GM21528 (cell line): ENCODE results near the gene GABARAPL2.
A peak's percentile ranks its signal among the peaks of the same experiment; 100 is the strongest.
"Not testable (repeated sequence)": the region's sequence is repeated elsewhere in the genome, so short reads cannot be mapped to it uniquely, and the experiment has no call there.

ENCODE experiments used
- ATAC-seq: cut with Tn5 transposase; IDR thresholded peaks from one replicate; pipeline ENCODE4 v1.9.1; 2021; ENCODE audit warnings: mild to moderate bottlenecking, moderate library complexity; ENCODE audit not compliant: unreplicated experiment, low FRiP score

Gene GABARAPL2

GRCh38 chr16:75566040-75566757 lies at the start of gene GABARAPL2:
Gene GABARAPL2 (plus strand): TSS chr16:75566379. CDS start chr16:75566487, 108 bp downstream.
- peak; percentile 78 for ATAC-seq

DNA sequence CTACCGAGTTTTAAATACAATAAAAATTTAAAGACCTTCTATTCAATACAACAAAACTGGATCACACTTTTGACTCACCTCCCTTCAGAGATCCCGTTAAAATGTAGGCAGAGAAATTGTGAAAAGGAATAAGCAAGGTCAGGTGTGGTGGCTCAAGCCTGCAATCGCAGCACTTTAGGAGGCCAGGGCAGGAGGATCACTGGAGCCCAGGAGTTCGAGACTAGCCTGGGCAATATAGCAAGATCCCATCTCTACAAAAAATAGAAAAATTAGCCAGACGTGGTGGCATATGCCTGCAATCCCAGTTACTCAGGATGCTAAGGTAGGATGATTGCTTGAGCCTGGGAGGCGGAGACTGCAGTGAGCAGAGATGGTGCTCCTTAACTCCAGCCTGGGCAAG lies 47.0 kb upstream of the GABARAPL2 start:
- ATAC-seq: no peak

GRCh38 chr16:75526032-75526790 lies 40.0 kb upstream of the GABARAPL2 start:
- ATAC-seq: no peak

- ATAC-seq: no peak
Observed at GRCh38 chr16:75527825-75528299, 38.3 kb upstream of the GABARAPL2 start.

- no peak for ATAC-seq
Observed at GRCh38 chr16:75529056-75529905, 36.9 kb upstream of the GABARAPL2 start.

- no peak for ATAC-seq
Observed at GRCh38 chr16:75529959-75530358, 36.2 kb upstream of the GABARAPL2 start.

GRCh38 chr16:75532142-75532765 lies 33.9 kb upstream of the GABARAPL2 start:
- ATAC-seq: no peak

GRCh38 chr16:75532791-75533190 lies 33.4 kb upstream of the GABARAPL2 start:
- ATAC-seq: no peak

DNA sequence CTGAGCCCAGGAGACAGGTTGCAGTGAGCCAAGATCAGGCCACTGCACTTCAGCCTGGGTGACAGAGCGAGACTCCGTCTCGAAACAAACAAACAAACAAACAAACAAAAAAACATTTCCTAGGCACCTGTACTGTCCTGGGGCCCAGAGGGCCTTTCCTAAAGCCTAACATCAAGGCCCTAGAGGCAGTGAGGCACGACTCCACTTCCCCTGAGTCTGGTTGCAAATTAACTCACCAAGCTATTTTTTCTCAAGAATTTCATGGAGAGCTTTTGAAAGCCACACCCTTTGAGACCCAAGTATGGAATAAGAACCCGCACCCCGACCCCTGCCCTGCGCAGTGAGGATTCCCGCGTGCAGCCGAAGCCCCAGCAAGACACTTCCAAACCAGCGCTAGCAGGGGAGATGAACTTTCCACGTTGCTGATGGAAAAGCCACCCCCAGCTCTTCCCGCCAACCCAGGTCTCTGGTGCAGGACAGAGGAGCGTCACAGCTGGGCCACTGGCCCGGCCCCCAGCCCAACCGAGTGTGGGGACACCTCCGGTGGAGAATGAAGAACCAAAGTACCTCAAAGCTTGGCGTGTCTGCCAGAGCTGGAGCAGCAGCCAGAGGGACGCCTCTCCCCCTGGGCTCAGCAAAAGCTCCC lies 31.5 kb upstream of the GABARAPL2 start:
- ATAC-seq: no peak

- ATAC-seq: no peak
Observed at GRCh38 chr16:75535211-75535843, 30.9 kb upstream of the GABARAPL2 start.

DNA sequence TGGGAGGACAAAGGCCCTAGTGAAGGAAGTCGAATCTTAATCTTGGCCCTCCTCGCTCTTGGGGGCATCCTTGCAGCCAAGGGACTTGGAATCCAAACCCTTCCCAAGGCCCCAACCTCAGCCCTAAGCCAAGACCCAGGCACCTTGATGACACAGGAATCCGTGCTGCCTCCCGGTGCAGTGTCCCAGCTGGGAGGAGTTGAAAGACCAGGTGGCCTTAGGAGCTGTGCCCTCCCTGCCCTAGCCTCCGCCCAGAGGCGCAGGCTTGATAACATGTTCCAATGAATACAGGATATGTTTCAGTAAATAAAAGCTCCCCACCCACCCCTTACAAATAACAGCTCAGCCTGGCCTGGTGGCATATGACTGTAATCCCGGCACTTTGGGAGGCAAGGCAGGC lies 30.3 kb upstream of the GABARAPL2 start, which contains the start of gene CHST5:
Gene CHST5 (minus strand): TSS at position 208 of the 400 bp plus-strand sequence. CDS start 5,724 bp downstream, outside the sequence.
- ATAC-seq: no peak

- no peak for ATAC-seq
Observed at GRCh38 chr16:75537776-75538175, 28.4 kb upstream of the GABARAPL2 start.

DNA sequence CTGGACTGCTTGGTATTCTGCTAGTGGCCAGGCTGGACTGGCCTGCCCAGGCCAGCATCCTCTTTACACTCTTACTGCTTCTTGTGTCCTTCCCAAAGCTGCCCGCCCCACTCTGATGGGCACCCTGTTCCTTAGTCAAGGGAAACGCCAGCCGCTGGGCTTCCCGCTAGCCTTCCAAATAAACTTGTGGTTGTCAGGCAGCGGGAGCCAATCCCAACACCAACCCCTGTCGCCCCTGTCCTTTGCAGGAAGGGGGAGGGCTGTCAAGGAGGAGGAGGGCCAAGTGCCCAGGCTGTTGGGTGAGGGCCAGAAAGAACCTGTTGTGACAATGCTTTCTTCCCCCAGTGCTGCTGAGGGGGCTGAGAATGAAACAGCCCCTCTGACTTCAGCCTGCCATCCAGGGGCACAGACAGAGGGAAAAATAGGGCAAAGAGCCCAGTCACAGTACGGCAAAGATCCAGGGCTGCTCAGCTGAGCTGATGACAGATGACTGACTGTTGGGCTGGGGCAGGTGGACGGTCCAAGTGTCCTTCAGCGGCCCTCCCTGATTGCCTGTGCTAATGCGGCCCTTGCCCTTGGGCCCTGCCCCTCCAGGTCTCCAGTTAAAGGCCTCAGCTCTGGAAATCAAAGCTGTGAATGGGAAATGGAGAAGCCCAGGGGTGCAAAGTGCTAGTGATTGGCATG lies 27.2 kb upstream of the GABARAPL2 start:
- ATAC-seq: not testable (repeated sequence)

DNA sequence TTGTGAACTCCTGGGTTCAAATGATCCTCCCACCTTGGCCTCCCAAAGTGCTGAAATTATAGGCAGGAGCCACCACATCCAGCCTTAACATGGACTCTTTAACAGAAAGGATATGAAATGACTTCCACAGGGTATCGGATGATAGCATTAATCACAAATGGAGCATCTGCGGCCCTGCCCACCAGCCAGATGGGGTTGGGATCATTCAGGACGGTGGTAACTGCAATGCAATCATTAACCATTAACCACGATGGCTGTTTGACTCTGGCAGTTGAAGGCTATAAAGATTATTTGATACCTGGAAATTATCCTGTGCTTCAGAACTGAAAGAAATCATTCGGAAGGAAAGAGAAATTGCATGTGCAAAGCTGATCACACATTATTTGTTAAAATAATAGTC lies 24.9 kb upstream of the GABARAPL2 start:
- no peak for ATAC-seq

DNA sequence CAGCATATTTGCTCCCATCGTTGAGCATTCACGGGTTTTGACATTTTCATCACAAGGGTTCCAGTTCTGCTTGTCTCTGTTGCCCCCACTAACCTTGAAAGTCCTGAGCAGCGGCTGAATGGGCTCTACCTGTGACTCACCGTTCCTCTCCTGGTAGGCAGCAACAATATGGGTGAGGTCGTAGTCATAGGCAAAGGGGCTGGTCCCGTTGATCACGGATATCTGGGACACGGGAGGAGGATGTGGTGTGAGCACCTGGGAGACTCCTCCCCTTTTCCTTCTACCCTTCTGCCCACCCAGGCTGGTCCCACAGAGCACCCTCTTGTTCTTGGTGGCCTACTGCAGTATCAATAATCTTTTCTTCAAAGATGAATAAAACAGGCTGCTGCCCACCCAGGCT lies 23.7 kb upstream of the GABARAPL2 start:
- not testable (repeated sequence) for ATAC-seq

GRCh38 chr16:75545879-75546278 lies 20.3 kb upstream of the GABARAPL2 start:
- ATAC-seq: not testable (repeated sequence)

- ATAC-seq: no peak
Observed at GRCh38 chr16:75546293-75546692, 19.9 kb upstream of the GABARAPL2 start.

GRCh38 chr16:75548456-75548855 lies 17.7 kb upstream of the GABARAPL2 start:
- ATAC-seq: not testable (repeated sequence)

DNA sequence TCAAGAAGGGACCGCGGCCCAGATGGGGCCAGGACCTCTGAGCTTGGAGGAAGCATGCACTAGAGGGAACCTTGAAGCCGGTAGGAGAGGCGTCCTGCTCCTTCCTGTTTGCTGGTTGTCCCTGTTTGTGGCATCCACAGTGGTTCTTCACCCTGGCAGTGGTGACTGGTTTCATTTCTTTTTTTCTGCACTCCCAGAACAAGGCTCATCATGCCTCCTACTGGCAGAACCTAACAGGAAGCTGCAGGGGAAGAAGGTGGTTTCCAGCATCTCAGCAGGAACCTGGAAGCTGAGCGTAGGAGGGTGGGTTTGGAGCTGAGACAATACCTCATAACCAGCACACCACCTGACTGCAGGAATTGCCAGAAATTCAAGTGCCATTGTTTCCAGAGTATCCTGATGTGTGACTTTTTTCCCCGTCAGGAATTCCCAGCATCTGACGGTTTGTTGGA lies 15.9 kb upstream of the GABARAPL2 start:
- ATAC-seq: peak; percentile 79
